ENCODE measurements around the gene SLC12A9.
A peak's percentile ranks its signal among the peaks of the same experiment; 100 is the strongest.

SLC12A9 gene

DNA sequence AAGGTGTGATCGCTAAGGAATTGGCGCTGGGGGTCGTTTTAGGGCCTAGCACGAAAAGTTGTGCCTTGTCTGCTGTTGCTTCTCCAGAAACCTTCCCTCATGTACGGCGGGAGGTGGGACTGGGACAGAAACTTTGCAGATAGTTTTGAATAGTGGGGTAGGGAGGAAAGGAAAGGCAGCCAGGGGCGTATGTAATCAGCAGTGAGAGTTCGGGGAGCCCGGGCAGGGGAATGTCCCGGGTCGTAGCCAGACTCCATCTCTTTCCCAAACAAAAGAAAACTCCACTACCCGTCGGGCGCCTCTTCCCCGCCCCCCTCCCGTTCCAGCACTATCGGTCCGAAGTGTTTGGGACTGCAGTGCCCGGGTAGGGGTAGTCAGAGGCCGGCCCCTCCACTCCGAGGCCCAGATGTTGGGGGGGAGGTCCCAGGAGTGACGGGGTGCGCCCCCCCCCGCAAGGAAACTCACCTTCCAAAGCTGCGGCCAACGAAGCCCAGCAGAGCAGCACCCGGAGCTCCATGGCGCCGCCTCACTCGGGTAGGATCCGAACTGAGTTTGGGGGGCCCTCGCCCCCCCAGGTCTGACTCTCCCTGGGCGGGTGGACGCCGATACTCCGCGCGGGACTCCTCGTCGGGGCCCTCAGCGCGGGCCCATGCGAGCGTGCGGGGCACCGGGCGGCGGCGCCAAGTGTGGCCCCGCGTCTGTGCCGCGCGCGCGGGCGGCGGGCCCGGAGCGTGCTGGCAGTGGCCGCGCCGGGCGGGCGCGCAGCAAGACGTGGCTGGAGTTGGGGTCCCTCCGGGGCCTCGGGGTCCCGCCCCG is 25.8 kb upstream of the SLC12A9 start:
- TF ChIP-seq, protein P1, sequence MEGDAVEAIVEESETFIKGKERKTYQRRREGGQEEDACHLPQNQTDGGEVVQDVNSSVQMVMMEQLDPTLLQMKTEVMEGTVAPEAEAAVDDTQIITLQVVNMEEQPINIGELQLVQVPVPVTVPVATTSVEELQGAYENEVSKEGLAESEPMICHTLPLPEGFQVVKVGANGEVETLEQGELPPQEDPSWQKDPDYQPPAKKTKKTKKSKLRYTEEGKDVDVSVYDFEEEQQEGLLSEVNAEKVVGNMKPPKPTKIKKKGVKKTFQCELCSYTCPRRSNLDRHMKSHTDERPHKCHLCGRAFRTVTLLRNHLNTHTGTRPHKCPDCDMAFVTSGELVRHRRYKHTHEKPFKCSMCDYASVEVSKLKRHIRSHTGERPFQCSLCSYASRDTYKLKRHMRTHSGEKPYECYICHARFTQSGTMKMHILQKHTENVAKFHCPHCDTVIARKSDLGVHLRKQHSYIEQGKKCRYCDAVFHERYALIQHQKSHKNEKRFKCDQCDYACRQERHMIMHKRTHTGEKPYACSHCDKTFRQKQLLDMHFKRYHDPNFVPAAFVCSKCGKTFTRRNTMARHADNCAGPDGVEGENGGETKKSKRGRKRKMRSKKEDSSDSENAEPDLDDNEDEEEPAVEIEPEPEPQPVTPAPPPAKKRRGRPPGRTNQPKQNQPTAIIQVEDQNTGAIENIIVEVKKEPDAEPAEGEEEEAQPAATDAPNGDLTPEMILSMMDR (IDR thresholded peaks at IDR 0.05; ENCODE audit: insufficient read depth, missing control alignments) = no peak
- FAIRE-seq = no peak
- peak; percentile 3 for DNase-seq (ENCODE audit: insufficient read length, low spot score)

DNA sequence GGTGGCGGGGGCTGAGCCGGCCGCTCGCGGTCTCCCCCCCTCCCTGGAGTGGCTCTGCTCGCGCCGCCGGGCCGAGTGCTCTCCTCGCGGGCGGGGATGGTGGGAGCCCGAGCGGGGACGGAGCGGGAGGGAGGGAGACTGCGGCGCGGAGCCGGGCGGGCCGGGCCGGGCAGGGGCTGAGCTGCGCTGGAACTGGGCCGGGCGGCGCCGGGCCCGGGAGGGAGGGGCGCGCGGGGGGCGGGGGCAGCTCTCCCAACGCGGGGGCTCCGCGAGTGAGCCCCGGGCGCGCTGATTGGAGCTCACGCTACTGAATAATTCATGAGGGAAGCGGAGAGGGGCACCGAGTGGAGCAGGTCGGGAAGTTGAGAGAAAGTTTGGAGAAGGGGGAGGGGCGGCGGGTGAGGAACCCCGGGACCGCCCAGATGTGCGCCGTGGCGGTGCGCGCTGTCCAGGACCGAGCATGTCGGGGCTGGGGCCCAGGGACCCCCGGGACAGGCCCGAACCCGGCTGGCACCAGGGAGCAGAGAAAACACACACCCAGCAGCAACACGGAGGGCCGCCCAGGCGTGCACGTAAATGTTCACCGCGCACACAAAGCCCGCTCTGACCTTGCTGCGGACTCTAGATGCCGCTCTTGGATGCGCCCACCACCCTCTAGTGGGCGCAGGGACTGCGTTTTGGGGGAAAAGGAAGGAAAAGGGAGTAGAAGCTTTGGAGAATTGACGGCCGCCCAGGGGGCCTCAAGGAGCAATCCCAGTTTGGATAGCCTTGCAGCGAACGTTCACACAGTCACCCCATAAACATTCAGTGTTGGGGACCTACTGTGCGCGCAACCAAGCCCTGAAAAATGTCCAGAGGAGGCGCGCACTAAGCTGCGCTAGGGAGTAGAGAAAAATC is 24.9 kb upstream of the SLC12A9 start, which contains the start of gene EPHB4:
EPHB4 (minus strand) TSS at position 194 of the 897 bp plus-strand sequence. CDS start 493 bp downstream, outside the sequence.
- TF ChIP-seq, protein P1 (IDR thresholded peaks at IDR 0.05; ENCODE audit: insufficient read depth, missing control alignments) = peak; percentile 46
- peak; percentile 10 for DNase-seq (ENCODE audit: insufficient read length, low spot score)
- no peak for FAIRE-seq

DNA sequence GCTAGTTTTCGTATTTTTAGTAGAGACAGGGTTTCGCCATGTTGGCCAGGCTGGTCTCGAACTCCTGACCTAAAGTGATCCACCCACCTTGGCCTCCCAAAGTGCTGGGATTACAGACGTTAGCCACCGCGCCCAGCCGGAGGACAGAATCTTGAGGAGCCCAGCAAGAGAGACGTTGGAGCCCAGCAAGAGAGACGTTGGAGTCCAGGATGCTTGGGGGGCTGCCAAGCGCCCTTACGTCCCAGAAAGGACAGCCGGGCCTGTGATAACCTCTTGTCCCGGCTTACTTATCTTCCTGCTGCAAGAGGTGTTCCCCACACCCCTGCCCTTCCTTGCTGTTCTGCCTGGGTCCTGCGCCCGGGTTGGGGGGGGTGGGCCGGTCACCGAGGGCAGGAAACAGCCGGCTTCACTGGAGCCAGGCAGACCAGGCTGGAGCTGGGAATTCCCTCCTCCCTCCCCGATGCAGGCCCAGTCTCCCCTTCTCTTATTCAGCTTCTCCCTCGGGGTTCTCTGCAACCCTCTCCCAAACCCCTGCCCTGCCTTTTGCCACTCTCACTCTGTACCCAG is 23.3 kb upstream of the SLC12A9 start:
- FAIRE-seq (no peak), DNase-seq (ENCODE audit: insufficient read length, low spot score) (peak; percentile 8)
- TF ChIP-seq, protein P1 (IDR thresholded peaks at IDR 0.05; ENCODE audit: insufficient read depth, missing control alignments) = no peak

DNA sequence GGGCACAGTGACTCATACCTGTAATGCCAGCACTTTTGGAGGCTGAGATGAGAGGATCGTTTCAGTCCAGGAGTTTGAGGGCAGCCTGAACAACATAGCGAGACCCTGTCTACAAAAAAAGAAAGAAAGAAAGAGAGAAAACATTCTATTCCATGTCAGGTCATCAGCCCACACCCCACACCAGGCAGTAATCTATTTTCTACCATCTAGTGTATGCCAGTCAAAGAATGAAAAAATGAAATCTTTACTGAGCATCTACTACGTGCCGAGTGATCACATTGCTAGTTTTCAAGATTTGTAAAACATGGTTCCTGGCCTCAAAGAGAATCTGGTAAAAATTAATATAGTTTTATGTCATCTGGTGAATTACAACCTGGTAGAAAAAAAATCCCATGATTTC is 22.1 kb upstream of the SLC12A9 start:
- DNase-seq (ENCODE audit: insufficient read length, low spot score) (no peak), FAIRE-seq (no peak)
- TF ChIP-seq, protein P1 (IDR thresholded peaks at IDR 0.05; ENCODE audit: insufficient read depth, missing control alignments) = no peak

DNA sequence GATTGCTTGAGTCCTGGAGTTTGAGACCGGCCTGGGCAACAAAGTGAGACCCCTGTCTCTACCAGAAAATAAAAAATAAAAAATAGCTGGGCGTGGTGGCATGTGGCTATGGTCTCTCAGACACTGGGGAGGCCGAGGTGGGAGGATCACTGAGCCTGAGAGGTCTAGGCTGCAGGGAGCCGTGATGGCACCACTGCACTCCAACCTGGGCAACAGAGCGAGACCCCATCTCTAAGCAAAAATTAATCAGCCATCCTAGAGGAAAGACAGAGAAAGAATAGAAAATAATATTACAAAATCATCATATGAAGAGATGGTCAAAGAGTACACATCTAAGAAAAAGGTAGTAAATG is 20.3 kb upstream of the SLC12A9 start:
- FAIRE-seq = no peak
- no peak for DNase-seq (ENCODE audit: insufficient read length, low spot score)
- TF ChIP-seq, protein P1 (IDR thresholded peaks at IDR 0.05; ENCODE audit: insufficient read depth, missing control alignments) = no peak

DNA sequence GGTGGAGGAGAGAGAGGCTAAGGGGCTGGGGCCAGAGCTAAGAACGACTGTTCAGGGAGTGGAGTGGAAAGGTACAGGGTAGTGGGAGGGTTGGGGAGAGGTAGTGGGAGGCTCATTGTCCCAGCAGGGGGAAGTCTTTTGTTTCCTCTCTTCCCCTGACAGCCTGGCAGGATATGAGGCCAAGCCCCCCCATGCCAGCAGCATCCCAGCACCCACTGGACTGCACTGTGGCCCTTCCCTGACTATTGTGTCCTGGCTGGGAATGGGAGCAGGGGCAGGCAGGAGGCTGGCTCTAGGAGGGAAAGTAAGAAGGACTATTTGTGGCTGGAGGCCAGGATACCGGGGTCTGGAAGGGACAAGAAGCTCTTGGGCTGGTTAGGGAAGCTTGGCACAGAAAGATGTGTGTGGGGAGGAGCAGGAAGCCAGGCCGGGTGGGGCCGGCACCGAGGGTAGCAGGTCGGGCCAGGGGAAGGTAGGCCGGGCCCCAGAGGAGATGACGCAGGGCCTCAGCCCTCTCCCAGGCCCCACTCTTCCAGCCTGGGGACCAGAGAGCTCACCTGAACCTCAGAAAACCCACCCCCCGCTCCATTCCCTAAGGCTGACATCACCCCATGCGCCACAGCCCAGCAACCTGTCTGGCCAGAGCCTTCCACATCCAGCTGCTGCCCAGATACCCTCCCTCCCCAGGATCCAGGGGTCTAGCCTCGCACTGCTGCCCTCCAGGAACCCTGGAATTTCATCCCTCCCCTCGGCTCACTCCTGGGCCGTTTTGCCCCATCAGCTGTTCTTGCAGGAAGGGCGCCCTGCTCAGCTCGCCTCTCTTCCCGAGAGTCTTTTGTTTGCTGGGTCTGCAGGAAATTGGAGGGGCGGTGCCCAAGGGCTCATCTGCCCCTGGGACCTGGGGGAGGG is 16.4 kb upstream of the SLC12A9 start:
- DNase-seq (ENCODE audit: insufficient read length, low spot score) = peak; percentile 2
- no peak for FAIRE-seq
- TF ChIP-seq, protein P1 (IDR thresholded peaks at IDR 0.05; ENCODE audit: insufficient read depth, missing control alignments) = no peak
